ENCODE measurements around the gene GNAL.

DNA sequence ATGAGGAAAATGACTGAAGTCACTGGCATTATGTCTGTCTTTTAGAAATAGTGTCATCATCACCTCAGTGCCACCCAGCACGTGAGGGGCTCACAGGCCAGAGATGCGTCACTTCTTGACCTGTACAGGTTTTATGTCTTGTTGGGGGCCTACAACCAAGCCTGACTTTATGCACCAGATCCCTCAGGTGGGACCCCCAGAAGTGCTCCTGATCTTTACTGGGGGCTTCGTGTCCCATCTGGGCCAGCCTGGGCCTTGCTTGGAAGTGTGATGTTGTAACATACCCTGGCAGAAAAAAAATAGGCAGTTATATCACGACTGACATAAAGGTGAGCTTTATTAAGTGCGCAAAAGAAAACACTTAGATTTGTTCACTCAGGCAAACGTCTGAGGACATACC lies 21.5 kb upstream of the GNAL start:
- TF ChIP-seq, protein P1, sequence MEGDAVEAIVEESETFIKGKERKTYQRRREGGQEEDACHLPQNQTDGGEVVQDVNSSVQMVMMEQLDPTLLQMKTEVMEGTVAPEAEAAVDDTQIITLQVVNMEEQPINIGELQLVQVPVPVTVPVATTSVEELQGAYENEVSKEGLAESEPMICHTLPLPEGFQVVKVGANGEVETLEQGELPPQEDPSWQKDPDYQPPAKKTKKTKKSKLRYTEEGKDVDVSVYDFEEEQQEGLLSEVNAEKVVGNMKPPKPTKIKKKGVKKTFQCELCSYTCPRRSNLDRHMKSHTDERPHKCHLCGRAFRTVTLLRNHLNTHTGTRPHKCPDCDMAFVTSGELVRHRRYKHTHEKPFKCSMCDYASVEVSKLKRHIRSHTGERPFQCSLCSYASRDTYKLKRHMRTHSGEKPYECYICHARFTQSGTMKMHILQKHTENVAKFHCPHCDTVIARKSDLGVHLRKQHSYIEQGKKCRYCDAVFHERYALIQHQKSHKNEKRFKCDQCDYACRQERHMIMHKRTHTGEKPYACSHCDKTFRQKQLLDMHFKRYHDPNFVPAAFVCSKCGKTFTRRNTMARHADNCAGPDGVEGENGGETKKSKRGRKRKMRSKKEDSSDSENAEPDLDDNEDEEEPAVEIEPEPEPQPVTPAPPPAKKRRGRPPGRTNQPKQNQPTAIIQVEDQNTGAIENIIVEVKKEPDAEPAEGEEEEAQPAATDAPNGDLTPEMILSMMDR (IDR thresholded peaks at IDR 0.05), result no peak
- TF ChIP-seq, protein P2, sequence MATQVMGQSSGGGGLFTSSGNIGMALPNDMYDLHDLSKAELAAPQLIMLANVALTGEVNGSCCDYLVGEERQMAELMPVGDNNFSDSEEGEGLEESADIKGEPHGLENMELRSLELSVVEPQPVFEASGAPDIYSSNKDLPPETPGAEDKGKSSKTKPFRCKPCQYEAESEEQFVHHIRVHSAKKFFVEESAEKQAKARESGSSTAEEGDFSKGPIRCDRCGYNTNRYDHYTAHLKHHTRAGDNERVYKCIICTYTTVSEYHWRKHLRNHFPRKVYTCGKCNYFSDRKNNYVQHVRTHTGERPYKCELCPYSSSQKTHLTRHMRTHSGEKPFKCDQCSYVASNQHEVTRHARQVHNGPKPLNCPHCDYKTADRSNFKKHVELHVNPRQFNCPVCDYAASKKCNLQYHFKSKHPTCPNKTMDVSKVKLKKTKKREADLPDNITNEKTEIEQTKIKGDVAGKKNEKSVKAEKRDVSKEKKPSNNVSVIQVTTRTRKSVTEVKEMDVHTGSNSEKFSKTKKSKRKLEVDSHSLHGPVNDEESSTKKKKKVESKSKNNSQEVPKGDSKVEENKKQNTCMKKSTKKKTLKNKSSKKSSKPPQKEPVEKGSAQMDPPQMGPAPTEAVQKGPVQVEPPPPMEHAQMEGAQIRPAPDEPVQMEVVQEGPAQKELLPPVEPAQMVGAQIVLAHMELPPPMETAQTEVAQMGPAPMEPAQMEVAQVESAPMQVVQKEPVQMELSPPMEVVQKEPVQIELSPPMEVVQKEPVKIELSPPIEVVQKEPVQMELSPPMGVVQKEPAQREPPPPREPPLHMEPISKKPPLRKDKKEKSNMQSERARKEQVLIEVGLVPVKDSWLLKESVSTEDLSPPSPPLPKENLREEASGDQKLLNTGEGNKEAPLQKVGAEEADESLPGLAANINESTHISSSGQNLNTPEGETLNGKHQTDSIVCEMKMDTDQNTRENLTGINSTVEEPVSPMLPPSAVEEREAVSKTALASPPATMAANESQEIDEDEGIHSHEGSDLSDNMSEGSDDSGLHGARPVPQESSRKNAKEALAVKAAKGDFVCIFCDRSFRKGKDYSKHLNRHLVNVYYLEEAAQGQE (IDR thresholded peaks at IDR 0.05; ENCODE audit: insufficient read depth in 1 of 2, low read depth in 2 of 2, low read length in 1 of 2), result no peak
- no peak for TF ChIP-seq POLR2AphosphoS5 (IDR thresholded peaks at IDR 0.05; ENCODE audit: low read depth, low read length)
- no peak for TF ChIP-seq TCF7L2 (IDR thresholded peaks at IDR 0.05; ENCODE audit: low read depth, low read length)

Data from Panc1 (cell line).